Tibial nerve (tissue), 4 donors: ENCODE data around the gene SLC6A16. TPM values are rescaled to one million over a fixed set of nuclear protein-coding genes. Genes with fewer than 3 reads are reported as not detected.
"Not testable (repeated sequence)": the region's sequence is repeated elsewhere in the genome, so short reads cannot be mapped to it uniquely, and the experiment has no call there.

Source experiments
- DNase-seq, 2 donors: peaks; one replicate each; pipeline ENCODE4 v3.0.0-alpha.2; 2019; ENCODE audit warnings: low spot score in 2 of 2
- H3K27ac ChIP-seq, 4 donors: fragments of 200-600 bp; sonication (generic) in 3 of 4; one replicate each; pipeline ENCODE4 v1.5.1; 2017 to 2019; ENCODE audit warnings: mild to moderate bottlenecking in 1 of 4
- H3K27me3 ChIP-seq, 2 donors: fragments of 200-600 bp; sonication (generic) in 1 of 2; one replicate each; pipeline versions ENCODE4 v1.5.1 to v1.6.0; 2017 to 2019
- H3K36me3 ChIP-seq, 3 donors: fragments of 200-600 bp; sonication (generic); one replicate each; pipeline ENCODE4 v1.5.1; 2018 to 2019
- H3K4me1 ChIP-seq, 4 donors: fragments of 200-600 bp; sonication (generic) in 3 of 4; one replicate each; pipeline ENCODE4 v1.5.1; 2017 to 2019
- H3K4me3 ChIP-seq, 4 donors: fragments of 200-600 bp; sonication (generic) in 3 of 4; one replicate each; pipeline ENCODE4 v1.5.1; 2017 to 2019; ENCODE audit warnings: mild to moderate bottlenecking in 1 of 4, moderate library complexity in 1 of 4
- H3K9me3 ChIP-seq, 4 donors: fragments of 200-600 bp; sonication (generic) in 3 of 4; one replicate each; pipeline ENCODE4 v1.5.1; 2017 to 2019
- EP300 ChIP-seq, 2 donors: sonication (generic); formaldehyde crosslinking; IDR thresholded peaks; one replicate each; pipeline ENCODE4 v1.6.1; 2017; ENCODE audit warnings: antibody characterized with exemption in 2 of 2, mild to moderate bottlenecking in 1 of 2
- POLR2A ChIP-seq, 2 donors: fragments of 450-650 bp; IDR thresholded peaks; one replicate each; pipeline ENCODE4 v1.6.1; 2017; ENCODE audit warnings: antibody characterized with exemption in 2 of 2, mild to moderate bottlenecking in 2 of 2, moderate library complexity in 2 of 2
- WGBS, 2 donors: methylation state at CpG; one replicate each; pipeline ENCODE4 v1.1.5; 2018; 5-methylcytosine and 5-hydroxymethylcytosine counted together
- total RNA-seq, 4 donors: library from RNA; depleted of rRNA; stranded (reverse); fragments of >200 nt; gene quantifications; one replicate each; pipeline ENCODE4 v1.1.0, GENCODE V29; 2016
- TF ChIP-seq, protein P1 (sequence below), 5 experiments: fragments of 200-600 bp in 3 of 5; fragments of 450-650 bp in 2 of 5; sonication (generic) in 3 of 5; IDR thresholded peaks; one replicate each; pipeline ENCODE4 v1.5.1; 2016 to 2019; ENCODE audit warnings: antibody characterized with exemption in 5 of 5, mild to moderate bottlenecking in 3 of 5, moderate library complexity in 2 of 5

Gene SLC6A16
- total RNA-seq, 4 donors from 2014 or later = 2.6 to 4.6 (median 3.4) TPM

GRCh38 chr19:49327878-49328544, 3.0 kb upstream of the SLC6A16 start:
- no peak for DNase-seq
- Histone ChIP-seq H3K9me3 (peaks cover 0 to 4% (median under 1%) of the 10 kb centered on the region in 4 donors), H3K36me3 (peaks cover 0 to 10% (median 0%) of the 10 kb centered on the region in 3 donors), H3K27ac (no peak overlapping the region), H3K27me3 (no peaks in the 10 kb centered on the region), H3K4me3 (no peak overlapping the region), H3K4me1 (peaks cover 0 to 4% (median 0%) of the 10 kb centered on the region in 4 donors)
- TF ChIP-seq, protein P1, sequence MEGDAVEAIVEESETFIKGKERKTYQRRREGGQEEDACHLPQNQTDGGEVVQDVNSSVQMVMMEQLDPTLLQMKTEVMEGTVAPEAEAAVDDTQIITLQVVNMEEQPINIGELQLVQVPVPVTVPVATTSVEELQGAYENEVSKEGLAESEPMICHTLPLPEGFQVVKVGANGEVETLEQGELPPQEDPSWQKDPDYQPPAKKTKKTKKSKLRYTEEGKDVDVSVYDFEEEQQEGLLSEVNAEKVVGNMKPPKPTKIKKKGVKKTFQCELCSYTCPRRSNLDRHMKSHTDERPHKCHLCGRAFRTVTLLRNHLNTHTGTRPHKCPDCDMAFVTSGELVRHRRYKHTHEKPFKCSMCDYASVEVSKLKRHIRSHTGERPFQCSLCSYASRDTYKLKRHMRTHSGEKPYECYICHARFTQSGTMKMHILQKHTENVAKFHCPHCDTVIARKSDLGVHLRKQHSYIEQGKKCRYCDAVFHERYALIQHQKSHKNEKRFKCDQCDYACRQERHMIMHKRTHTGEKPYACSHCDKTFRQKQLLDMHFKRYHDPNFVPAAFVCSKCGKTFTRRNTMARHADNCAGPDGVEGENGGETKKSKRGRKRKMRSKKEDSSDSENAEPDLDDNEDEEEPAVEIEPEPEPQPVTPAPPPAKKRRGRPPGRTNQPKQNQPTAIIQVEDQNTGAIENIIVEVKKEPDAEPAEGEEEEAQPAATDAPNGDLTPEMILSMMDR (IDR thresholded peaks at IDR 0.05) = peak; percentile 21 to 50 (median 27)
- TF ChIP-seq EP300 (IDR thresholded peaks at IDR 0.05) (no peak), POLR2A (IDR thresholded peaks at IDR 0.05) (no peak)
- 43 to 53% methylated on average over 2 of the region's 2 CpGs for WGBS, 2 donors

GRCh38 chr19:49326165-49326704, 1.2 kb upstream of the SLC6A16 start:
- TF ChIP-seq POLR2A (IDR thresholded peaks at IDR 0.05) (no peak), EP300 (IDR thresholded peaks at IDR 0.05) (no peak)
- TF ChIP-seq, protein P1 (IDR thresholded peaks at IDR 0.05) = no peak
- Histone ChIP-seq H3K27ac (no peak overlapping the region), H3K4me1 (peaks cover 0 to 4% (median 0%) of the 10 kb centered on the region in 4 donors), H3K4me3 (no peak overlapping the region), H3K27me3 (no peaks in the 10 kb centered on the region), H3K36me3 (peaks cover 0 to 11% (median 0%) of the 10 kb centered on the region in 3 donors), H3K9me3 (peaks cover 0 to 19% (median 7%) of the 10 kb centered on the region in 4 donors)
- DNase-seq = no peak
- 88 to 93% methylated on average over 3 of the region's 3 CpGs for WGBS, 2 donors

DNA sequence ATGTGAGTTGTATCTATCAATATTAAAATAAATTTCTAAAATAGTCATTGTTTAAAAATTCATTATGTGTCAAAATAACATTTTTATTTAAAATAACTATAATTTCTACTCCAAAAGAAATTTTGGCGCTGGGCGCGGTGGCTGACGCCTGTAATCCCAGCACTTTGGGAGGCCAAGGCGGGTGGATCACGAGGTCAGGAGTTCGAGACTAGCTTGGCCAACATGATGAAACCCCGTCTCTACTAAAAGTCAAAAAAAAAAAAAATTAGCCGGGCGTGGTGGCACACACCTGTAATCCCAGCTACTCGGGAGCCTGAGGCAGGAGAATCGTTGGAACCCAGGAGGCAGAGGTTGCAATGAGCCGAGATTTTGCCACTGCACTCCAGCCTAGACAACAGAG, 765 bp upstream of the SLC6A16 start:
- H3K4me1 ChIP-seq, DNase-seq, H3K4me3 ChIP-seq, H3K27ac ChIP-seq, H3K27me3 ChIP-seq: not testable (repeated sequence)
- H3K9me3 ChIP-seq = peaks cover 0 to 23% (median 9%) of the 10 kb centered on the region in 4 donors
- WGBS, 2 donors = 96% methylated on average over 13 of the region's 13 CpGs
- H3K36me3 ChIP-seq = peaks cover 0 to 12% (median 0%) of the 10 kb centered on the region in 3 donors

DNA sequence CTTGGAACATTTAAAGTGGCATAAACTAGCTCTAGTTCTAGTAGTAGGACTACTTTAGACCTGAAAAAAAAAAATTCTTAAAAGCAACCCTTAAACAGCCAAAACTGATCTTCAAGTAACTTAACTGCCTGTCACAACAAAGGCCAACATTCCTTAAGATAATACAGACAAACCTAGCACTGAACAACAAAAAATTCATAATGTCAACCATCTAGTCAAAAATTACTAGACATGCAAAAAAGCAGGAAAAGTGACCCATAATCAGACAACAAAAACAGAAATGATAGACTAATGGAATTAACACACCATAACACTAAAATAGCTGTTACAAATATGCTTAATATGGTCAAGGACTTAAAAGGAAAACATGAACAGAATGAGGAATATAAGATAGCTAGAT, 6.7 kb downstream of the SLC6A16 start:
- no peak for DNase-seq
- no peak overlapping the region for H3K4me3 ChIP-seq
- peaks cover 0 to 46% (median 17%) of the 10 kb centered on the region in 4 donors for H3K9me3 ChIP-seq
- no peak overlapping the region for H3K27ac ChIP-seq
- TF ChIP-seq POLR2A (IDR thresholded peaks at IDR 0.05) = no peak
- no peak for TF ChIP-seq EP300 (IDR thresholded peaks at IDR 0.05)
- TF ChIP-seq, protein P1 (IDR thresholded peaks at IDR 0.05) = no peak
- H3K27me3 ChIP-seq = no peaks in the 10 kb centered on the region
- H3K36me3 ChIP-seq = peaks cover 0 to 17% (median 2%) of the 10 kb centered on the region in 3 donors
- no peaks in the 10 kb centered on the region for H3K4me1 ChIP-seq

GRCh38 chr19:49316284-49316683, 8.7 kb downstream of the SLC6A16 start:
- no peaks in the 10 kb centered on the region for H3K4me1 ChIP-seq
- TF ChIP-seq POLR2A (IDR thresholded peaks at IDR 0.05) = no peak
- TF ChIP-seq, protein P1 (IDR thresholded peaks at IDR 0.05) = no peak
- TF ChIP-seq EP300 (IDR thresholded peaks at IDR 0.05) = no peak
- peaks cover 0 to 29% (median 10%) of the 10 kb centered on the region in 4 donors for H3K9me3 ChIP-seq
- DNase-seq = no peak
- no peak overlapping the region for H3K27ac ChIP-seq
- no peak overlapping the region for H3K4me3 ChIP-seq
- H3K27me3 ChIP-seq = no peaks in the 10 kb centered on the region
- H3K36me3 ChIP-seq = peaks cover 0 to 11% (median 2%) of the 10 kb centered on the region in 3 donors
